G401.6 (cell line): ENCODE measurements around the gene NEGR1.

Source experiments
- FAIRE-seq: peaks from 2 replicates; lab custom pipeline; 2012; peaks lifted over from hg19 to GRCh38; lab: Jason Lieb, UNC

NEGR1 gene

DNA sequence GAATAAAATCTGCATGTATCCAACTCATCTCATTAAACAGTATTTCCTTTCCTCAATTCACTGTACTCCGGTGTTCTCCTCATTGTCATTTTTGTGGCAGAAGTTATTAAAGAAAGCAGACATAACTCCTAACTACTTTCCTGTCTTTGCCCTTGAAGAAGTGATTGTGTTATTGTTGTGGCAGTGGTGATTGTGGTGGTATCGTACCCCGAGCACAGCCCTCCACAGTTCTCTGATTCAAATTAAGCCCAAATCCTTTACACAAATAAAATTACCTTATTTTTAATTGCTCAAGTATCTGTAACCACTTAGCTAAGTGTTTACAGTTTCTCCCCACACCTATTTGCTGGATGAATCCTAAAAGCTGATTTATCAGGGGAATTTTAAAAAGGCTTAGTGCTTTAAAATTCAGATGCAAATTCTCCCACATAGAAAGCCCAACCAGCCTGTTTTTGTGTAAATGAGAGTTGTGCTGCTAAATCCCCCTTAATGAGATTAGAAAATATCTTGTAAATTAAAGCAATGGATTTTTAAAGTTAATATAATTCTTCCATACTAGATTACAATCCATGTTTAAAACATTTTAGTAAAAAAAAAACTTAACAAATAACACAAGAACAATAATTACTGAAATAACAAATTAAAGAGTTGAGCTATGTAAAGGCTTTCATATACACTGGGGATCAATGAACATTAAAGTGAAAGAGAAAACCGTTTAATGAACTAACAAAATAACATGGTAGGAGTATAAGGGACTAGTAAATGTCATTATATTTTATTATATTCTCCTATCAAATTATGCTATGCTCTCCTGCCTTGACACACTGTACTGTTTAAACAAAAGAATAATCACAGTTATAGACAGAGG lies 259.0 kb downstream of the NEGR1 start:
- FAIRE-seq: no peak

DNA sequence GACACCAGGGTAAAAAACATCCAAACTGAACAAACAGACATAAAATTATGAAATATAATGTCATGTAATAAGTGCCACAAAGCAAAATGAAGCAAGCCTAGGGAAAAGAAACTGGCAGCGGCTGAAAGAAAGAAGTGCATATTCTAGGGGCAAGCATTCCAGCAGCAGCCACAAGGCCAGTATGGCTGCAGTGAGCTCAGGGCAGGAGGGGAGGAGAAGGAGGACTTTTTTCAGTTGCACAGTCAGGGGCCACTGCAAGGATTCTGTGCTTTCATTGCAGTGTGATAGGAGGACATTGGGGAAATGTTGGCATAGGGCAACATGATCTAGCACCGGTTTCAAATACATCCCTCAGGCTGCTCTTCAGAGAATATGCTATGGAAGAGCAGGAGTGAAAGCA lies 263.8 kb downstream of the NEGR1 start:
- no peak for FAIRE-seq

DNA sequence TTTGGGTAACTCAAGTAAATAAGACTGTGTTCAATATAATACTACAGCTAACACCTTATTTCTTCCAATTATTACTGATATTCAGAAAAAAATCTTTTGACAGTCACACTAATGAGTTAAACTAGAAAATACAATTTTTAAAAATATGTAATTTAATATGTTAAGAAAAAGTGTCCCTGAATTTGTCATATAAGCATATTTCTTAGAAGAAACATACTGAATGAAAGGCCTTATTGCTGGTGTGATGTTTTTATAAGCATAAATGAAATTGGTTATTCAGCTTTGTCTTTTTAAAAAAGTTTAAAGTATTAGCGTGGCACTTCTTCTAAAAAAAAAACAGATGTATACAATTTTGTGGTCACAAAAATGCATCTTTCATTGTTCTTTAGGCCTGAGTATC lies 267.3 kb downstream of the NEGR1 start:
- no peak for FAIRE-seq

DNA sequence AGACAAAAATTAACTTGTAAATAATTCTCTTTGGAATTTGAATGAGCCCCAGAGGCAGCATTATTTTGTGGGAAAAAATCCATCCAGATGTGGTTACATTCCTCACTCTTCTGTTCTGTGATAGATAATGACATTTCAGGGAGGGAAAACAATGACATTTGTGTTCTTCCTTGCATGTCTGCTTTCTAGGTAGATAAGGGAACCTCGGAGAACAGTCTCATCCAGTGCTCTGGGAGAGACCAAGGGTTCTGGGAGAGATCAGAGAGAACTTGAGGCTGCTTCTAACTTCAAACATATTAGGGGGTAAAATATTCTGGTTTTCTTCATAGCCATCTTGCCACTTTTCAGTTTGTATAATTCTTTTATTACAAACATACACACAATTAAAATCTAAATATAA lies 269.2 kb downstream of the NEGR1 start:
- FAIRE-seq: no peak

DNA sequence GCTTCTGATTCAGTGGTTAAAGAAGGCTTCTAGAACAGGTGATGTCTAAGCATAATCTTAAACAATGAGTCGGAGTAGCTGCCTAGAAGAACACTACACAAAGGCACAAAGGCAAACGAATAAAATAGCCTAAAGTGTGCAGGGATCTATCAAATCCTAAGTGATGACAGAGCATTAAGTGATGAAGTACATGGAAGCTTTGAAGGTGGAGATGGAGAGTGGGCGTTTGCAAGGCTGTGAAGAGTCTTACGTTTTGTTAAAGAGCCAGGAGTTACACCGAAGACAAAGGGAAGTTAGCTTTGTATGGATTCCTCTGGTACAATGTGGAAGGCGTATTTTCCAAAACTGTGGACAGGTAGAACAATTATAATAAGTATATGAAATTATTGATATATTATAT lies 270.6 kb downstream of the NEGR1 start:
- no peak for FAIRE-seq

DNA sequence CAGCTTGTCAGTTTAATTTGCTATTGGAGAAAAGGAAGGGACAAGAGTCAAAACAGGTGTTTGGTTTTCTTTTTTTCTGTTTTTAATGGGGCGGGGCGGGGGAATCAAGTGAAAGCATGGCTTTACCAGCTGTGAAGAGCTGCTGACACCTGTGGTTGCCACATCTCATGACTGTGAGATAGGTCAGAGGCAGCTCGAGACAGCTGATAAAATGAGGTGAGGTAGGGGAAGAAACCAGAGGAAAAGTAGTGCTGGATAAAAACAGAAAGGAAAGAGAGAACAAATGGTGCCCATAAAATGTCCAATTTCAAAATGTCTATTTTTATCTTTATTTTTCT lies 272.3 kb downstream of the NEGR1 start:
- FAIRE-seq: no peak

DNA sequence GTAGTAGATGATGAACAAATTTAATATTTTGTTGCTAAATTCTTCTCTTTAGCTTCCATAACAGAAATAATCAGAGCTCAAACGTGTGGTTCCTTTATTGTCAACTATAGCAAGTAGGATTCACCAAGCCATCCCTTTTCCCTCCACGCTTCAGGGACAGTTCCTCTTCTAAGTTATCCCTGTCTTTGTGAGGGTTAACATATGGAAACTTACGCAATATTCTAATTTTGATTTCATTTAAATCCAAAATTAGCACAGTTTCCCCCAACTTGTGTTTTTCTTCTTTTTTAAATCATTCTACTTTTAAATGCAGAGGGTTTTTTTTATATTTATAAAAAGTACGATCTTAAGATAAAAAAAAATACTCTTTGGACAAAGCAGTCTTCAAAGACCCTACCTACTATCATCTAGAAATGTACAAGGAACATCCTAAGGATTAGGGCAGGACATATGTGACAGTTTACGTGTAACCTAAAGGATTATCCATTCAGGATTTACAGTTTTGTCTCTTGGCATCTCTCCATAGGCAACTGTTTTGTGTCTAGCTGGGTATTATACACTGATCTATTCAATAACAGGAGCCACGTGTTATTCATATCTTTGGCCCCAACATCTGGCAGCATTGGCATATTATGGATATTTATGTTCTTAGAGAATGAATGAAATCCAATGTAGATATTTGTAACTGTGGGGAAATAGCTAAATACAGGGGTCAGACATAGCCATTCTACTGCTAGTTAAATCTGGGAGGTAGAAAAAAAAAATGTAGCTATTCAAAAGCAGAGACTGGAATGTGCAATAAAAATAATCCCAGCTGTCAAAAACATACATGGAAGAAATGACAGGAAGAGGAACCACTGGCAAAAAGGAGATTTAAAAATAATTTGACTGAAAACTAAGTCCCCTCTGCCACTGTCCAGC lies 272.9 kb downstream of the NEGR1 start:
- no peak for FAIRE-seq

DNA sequence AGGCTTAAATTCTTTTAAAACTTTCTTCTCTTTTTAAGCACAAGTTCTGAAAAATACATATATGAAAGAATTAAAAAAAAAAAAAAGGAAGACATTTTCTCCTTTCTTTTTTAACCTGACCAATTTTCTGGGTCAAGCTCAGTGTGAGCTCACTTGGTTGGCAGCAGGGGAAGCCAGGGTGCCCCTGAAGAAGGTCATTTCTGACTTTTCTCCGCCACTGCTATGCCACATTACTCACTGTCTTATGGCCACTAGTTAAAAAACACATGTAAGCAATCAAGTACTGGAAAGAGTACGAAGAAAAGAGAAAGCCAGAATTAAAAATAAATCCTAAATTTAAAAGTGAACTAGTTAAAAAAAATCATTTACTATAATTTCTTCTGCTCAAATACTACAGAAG lies 275.0 kb downstream of the NEGR1 start:
- FAIRE-seq: no peak

DNA sequence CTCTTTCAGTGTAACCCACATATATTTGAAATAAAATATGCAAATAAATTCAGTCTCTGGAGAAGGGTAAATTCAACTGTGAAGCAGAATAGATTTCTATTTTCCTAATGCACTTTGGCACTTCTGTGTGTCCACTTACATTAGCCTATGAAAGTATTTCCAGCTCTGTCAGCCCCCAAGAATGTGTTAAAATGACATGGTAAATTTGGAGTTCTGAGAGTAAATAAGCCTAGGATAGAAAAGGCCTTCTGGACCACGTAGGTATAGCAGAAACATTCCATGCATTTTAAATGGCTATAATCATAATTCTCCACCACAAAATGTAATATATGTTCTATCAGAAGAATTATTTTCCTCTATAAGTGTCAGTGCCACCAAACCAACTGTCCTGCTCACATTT lies 276.2 kb downstream of the NEGR1 start:
- no peak for FAIRE-seq

DNA sequence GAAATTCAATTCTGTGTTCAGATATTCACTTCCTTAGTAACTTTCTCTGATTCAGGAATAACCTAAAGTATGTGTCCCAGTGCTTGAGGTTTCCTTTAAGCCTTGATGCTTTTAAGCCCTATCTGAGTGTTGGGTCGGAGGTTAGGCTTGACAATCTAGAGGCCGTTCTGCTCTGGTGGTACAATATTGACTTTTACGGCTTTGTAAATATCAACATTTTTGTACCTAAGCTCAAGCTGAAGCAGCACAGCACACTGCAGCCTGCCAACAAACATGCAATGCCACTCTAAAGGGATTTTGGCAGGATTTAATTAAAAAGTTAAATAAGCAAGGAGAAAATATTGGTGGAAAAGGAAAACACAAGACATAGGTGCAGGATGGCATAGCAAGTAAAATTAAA lies 279.2 kb downstream of the NEGR1 start:
- no peak for FAIRE-seq

DNA sequence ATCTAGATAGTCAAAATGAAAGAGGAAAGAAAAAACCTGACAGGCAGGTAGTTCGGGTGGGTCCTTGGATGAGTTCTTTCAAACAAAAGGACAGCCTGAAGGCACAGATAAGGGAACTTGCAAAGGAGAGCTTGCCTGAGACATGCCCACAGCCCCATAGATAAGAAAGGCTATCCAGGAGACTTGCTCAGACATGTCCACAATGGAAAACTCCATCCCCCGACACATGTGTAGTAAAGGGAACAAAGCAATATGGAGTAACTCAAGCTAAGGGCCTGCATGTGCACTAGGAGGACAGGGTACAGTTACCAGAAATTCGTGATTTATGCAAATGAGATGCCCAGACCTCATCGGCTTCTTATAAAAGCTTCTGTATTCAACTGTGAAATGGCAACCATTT lies 281.5 kb downstream of the NEGR1 start:
- FAIRE-seq: no peak

DNA sequence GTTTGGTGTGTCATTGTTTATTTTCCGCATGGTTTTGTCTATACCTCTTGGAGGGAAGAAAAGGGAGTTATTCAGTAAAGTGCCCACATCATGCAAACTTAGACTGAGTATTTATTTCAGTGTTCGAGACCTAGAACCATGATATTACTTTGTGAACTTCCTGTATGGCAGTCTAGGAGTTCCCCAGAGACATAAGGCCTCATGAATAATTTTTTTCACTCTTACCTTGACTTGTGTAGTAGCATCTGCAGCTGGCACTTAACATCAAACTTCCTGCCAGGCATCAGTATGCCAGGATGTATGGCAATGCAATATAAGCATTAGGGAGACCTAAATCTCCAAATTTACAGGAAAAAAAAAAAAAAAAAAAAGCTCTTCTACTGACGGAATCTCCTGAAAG lies 287.7 kb downstream of the NEGR1 start:
- FAIRE-seq: no peak

DNA sequence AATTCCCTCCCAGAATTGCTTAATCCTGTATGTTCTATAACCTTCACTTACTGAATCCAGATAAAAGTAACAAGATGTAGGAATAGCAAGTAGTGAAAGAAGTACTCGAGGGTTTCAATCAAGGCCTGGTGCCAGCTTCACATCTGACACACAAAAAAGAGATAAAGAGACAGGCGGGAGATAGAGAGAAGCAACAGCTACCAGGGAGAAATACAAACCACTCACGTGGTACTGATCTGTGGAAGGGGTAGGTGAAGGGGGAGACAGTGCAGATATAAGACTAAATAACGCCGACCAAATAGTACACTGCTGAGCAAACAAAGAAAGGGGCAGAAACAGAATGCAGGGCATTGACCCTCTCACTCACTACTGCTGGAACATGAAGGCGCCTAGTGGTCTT lies 295.2 kb downstream of the NEGR1 start:
- no peak for FAIRE-seq

DNA sequence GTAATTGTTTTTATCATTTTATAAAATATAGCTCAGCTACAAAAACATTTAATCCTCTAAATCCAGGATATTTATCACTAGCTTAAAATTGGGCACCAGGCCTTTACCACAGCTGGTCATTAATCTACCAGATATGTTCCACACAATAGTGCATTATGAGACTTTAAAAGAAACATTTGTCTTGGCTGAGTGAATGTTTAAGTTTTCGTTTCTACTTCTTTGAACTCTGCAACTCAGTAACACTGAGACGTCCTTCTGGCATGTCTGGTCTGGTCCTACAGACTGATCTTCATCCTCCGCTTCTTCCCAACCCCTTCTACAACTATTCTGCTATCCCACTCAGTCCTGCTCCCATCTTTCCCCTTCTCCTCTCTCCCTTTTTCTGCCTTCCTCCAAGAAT lies 296.2 kb downstream of the NEGR1 start:
- FAIRE-seq: no peak

DNA sequence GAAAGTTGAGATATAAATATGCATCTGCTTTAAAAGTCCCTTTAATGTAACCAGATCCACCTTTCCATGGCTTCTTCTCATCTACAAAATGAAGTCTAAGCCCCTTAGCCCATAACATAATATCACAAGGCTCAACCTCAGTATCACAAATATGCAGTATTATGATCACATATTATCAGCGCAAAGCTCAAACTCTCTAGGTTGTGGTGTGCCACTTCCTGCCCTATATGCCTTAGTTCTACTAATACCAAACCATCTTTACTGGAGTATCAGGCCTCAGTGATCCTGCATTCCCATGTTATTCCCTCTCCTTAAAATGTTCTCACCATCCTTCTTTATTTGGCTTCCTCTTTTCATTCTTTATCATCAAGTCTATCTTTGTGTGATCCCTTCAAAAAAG lies 301.8 kb downstream of the NEGR1 start:
- FAIRE-seq: no peak

DNA sequence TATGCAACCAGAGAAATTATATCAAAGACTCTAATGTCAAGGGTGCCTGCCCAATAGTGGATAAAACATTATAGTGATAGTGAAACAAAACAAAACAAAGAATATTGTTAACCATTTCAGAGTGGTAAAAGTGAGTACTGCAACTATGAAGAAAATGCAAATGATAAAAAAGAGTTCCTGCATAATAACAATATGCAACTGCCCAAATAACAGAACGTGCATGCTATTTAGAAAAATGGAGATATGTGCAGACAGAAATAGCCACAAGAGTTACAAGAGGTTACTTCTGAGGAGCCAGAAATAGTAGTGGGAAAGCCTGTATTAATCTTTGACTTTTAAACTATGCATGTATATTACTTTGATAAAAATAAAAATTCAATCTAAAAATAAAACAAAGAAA lies 302.5 kb downstream of the NEGR1 start:
- FAIRE-seq: no peak

DNA sequence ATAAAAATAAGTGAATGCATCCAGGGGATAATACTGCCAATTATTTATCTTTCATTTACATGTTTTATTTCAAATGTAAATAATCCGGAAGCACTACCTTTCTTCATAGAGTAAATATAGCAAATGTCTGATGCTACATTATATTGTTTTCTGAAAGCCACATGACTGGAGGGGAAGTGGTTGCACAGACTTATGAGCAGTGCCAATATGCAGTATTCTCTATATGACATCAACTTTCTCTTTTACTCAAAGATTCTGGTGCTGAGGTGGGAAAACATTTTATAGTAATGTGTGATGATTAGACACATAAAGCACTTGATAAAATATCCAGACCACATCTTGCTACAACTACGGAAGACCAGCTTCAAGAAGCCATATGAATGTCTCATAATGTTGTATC lies 314.7 kb downstream of the NEGR1 start:
- FAIRE-seq: no peak

DNA sequence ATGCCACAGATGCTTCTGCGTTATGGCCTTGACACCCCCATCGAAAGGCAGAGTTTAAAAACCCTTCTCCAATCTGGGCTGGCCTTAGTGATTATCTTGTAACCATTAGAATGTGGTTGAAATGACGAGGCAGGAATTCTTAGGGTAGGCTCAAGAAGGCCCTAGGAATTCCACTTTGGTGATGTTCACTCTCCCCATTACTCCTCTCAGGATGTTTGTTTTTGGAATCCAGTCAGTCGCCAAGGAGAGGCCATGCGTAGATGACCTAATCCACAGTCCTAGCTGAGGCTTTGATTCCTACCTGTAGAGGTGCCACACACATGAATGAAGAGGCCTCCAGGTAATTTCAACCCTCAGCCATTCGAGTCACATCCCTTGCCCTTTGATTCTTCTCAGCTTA lies 318.2 kb downstream of the NEGR1 start:
- FAIRE-seq: no peak

DNA sequence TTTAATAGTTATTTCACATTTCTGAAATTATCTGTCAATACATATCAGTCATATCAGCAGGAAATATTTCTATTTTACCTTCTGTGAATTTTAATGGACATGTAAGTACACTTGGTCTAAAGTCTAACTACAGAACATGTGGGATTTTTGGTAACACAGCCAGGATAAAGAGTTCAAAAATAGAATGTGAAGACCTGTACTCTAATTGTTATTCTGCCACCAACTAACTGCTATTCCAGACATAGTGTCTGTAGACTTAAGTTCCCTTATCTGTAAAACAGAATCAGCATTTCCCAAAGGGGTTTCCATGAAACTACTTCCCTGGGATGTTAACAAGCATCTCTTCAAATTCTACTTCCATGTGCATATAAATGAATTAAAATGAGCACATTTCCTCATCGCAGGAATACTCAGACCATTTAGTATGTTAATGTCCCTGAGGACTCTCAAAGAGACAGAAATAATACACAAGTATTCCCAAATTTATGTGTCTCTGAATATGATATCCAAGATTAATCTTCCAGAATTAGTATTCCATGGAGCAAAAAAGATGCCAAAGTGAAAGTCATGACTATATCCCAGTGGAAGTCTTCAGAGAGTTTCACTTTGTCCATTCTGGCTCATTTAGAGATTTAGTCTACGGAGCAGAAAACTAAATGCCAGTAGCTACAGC lies 325.6 kb downstream of the NEGR1 start:
- no peak for FAIRE-seq

DNA sequence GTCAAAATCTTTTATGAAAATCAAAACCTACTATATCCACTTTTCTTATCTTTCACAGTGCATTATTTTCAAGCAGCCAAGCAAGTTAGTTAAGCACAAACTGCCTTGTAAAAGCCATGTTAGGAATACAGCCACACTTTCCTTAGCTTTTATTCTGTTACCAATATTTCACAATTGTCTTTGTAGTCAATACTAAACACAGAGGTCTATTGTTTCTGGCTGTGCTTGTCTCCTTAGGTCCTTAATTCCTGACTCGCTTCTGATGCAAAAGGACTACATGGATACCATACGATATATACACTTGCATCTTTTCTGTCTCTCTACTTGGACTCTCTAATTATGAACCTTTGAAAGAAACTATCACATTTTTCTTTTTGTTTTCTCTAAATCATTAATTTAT lies 331.8 kb downstream of the NEGR1 start:
- no peak for FAIRE-seq

DNA sequence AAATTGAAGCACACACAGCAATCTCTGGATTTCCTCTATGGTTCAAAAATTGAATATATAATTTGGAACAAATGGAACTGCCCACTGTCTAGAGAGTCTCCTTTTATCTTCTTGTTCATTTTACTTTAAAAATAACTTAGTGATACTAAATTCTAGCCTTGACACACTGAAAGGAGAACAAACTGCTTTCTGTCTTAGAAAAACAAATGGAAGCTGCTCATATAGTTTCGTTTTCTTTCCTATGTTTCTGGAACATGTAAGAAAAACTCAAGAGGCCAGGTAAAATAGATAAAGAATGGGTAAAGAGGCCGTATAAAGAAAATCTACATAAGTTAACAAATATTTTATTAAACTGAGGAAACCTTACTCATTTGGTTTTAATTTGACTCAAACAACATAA lies 332.7 kb downstream of the NEGR1 start:
- no peak for FAIRE-seq

DNA sequence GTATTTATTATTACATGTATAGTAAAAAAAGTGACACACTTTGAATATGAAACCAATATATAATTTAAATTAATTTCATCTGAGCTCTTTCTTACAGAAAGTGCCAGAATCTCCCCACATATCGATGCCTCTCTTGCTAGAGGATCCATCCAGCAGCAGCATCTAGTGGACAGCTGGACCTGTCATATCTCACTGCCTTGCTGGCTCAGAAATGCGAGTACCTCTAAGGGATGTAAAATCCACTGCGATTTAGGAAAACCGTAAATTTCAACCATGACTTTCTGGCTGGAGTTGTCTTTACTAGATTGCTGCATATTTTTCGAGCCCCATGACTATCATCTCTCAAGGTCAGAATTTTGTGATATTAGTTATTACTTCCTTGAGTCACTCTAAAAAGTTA lies 333.8 kb downstream of the NEGR1 start:
- FAIRE-seq: no peak

DNA sequence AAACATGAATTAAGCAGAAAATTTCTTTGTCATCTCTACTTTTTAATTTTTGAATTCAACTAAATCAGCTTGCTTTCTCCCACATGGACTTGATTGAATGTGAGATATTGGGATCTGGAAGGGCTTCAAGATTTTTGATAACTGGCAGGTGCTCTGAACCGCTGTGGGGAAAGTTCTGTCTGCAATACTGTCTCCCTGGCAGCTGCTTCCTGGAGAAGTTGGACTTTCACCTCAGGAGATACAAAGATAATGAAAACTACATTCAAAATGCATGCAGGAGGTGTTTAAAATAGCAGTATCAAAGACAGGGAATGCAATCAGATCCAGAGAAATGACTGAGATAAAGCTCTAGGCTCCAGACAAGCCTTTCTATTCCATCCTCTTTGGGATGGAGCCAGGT lies 338.3 kb downstream of the NEGR1 start:
- no peak for FAIRE-seq
